ENCODE measurements around the gene EPHX1. TPM values are rescaled to one million over a fixed set of nuclear protein-coding genes. Genes with fewer than 3 reads are reported as not detected.
"Not testable (repeated sequence)": the region's sequence is repeated elsewhere in the genome, so short reads cannot be mapped to it uniquely, and the experiment has no call there.

The EPHX1 gene
- total RNA-seq, 1 experiment from 2014 or later: 4.6 TPM

DNA sequence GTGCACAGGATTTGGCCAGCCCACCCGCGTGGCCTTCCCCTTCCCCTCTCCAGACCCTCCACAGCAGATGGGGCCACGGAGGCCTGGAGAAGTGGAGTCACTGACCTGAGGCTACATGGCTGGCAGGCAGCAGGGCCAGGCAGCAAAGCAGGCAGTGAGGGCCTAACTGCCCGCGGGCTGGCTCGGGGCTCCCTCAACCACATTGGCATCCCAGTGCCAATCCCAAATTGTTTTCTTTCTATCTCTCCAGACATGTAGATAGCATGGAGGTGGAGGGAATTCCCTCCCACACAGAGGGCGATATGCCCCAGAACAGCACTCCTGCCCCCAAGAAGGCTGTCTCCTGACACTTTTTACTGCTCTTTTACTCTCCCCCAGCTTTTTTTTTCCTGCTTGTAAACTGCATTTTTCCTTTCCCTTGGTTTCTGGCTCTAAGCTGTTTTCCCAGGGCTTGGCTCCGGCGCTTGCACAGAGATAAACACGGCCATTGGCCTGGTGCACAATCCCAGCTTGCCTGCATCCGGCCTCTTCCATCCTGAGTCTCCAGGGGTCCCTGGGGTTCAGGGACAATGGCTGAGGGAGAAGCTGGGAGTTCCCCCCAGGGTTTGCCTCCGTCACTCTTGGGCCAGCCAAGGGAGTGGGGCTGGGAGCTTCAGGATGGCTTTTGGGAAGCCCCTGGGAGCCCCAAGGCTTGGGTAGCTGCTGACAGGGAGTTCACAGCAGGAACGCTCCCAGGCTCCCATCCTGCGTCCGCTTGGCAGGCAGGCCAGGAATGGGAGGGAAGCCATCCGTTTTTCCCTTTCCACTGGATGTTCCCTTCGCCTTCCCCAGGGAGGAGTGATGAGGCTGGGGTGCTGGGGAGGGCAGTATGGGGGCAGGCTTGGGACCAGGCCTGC, 7.0 kb downstream of the EPHX1 start:
- peak; percentile 30 for DNase-seq (ENCODE audit: low read depth)

GRCh38 chr1:225817611-225818061, 7.7 kb downstream of the EPHX1 start:
- DNase-seq (ENCODE audit: low read depth): peak; percentile 90

DNA sequence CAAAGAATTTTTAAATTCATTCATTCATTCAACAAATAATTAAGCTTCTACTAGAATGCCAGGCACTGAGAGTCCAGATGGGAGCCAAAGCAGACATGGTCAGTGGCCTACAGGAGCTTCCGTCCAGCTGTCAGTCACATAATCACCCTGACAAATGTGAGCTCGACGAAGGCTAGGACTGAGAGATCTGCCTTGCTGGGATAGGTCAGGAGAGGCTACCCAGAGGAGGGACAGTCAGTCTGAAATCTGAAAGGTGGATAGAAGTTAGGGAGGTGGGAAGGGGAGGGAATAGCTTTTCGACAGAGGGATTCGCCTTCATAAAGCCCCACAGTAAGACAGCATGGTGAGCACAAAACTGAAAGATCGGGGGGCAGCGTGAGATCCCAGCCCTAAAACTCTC, 8.3 kb downstream of the EPHX1 start:
- no peak for DNase-seq (ENCODE audit: low read depth)

- no peak for DNase-seq (ENCODE audit: low read depth)
These were observed 9.6 kb downstream of the EPHX1 start for GRCh38 chr1:225819346-225820192.

GRCh38 chr1:225820522-225821120, 10.7 kb downstream of the EPHX1 start:
- DNase-seq (ENCODE audit: low read depth): no peak

DNA sequence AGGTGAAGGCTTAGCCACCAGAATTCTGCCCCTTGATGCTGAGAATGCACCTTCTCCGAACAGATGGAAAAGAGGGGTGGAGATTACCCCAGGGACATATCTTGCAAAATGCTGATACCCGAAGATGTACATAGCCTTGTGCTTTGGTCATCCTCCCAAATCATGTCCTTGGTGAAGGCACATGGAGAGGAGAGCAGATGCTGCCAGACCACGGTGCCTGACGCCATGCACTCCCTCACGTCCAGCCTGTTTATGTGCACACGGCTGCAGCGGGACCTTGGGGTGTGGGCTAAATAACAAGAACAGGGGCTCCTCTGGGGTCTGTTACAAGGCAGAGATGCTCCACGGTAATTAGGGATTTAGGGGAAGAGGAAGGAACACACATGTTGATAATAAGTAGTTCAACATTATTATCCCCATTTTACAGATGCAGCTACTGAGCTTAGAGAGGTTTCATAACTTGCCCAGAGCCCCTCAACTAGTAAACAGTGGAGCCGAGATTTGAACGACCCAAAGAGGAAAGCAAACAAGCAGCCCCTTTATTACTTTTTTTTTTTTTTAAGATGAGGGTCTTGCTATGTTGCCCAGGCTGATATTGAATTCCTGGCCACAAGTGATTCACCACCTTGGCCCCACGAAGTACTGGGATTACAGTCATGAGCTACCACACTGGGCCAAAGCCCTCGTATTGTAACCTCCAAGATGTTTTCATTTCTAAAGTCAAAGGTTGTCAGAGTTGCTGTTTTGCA, 12.9 kb downstream of the EPHX1 start:
- no peak for DNase-seq (ENCODE audit: low read depth)

GRCh38 chr1:225823811-225824261, 13.9 kb downstream of the EPHX1 start:
- DNase-seq (ENCODE audit: low read depth): no peak

GRCh38 chr1:225824533-225824941, 14.6 kb downstream of the EPHX1 start:
- DNase-seq (ENCODE audit: low read depth): no peak

DNA sequence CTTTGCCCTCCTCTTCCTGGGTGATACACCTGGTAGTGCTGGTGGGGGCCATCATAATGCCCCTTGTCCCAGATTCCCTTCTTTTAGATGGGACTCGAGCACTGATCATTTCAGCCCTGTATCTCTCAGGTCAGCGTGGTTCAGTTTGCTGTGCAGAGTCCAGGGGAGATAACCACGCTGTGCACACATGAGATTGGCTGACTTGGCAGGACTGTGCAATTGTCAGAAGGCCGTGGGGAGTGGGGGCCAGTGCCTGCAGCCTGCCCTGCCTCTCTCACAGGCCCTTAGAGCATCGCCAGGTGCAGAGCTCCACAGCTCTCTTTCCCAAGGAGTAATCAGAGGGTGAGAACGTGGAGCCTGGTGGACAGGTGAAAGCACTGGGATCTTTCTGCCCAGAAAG, 15.2 kb downstream of the EPHX1 start:
- DNase-seq (ENCODE audit: low read depth): no peak

- no peak for DNase-seq (ENCODE audit: low read depth)
These were observed 15.7 kb downstream of the EPHX1 start for GRCh38 chr1:225825607-225826007.

DNA sequence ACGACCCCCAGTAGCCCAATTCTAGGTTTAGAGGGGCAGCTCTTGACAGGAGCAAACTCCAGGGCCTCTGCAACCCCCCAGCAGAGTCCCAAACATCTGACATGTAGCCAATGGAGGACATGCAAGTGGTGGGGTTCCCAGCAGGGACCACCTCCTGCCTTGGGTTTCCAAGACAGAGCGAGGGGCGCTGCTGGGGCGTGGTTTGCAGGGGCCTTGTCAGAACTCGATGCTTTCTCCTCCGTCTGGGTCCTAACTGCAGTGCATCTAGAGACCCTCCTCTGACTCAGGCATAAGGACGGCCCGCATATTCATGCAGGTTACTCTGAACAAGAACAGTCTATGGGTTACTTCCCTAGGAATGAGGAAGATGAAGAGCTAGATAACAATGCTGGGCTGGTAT, 17.2 kb downstream of the EPHX1 start:
- DNase-seq (ENCODE audit: low read depth): no peak

- DNase-seq (ENCODE audit: low read depth): no peak
These were observed 18.9 kb downstream of the EPHX1 start for GRCh38 chr1:225828706-225829345.

DNA sequence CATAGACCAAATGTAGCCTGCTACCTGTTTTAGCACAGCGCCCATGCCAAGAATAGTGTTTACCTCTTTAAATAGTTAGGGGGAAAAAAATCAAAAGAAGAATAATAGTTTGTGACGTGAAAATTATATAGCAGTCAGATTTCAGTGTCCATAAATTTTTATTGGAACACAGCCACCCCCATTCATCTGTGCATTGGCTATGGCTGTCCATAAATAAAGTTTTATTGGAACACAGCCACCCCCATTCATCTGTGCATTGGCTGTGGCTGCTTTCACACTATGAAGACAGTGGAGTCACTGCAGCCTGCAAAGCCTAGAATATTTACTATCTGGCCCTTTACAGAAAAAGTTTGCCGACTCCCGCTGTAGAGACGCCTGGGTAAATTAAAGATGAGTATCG, 20.9 kb downstream of the EPHX1 start:
- DNase-seq (ENCODE audit: low read depth): no peak

DNA sequence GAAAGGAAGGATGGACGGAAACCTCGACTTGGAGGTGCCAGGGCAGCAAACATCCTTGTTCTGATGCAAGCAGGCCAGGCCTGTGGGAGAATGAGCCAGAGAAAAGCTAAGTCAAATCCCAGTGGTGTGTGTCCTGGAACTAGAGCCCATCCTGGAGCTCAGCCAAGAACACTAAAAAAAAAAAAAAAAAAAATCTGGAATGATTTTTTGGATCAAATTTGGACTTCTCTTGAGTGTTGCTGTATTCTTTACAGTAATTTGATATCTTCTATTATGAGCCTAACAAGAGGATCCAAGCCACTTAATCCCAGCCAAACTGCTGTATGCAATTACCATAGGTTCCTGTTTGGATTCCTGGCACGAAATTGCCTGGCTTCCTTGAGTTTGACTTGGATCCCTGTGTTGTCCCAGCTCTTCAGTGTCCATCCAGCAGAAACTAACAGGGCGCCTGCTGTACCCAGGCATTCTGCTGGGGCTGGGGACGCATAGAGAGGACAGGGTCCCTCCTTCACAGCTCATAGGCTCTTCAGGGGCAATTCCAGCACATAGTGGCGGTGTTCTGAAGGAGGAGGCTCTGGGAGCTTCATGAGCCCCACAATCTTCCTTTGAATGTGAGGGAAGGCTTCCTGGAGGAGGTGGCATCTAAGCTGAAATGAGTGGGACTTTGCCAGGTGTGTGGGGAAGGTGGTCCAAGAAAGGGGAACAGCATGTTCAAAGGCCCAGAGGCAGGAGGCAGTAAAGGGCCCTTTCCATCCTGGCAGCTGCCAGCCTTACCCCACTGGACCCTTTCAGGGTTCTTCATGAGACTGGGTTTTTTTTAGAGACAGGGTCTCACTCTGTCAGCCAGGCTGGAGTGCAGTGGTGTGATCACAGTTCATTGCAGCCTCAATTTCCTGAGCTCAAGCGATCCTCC, 24.7 kb downstream of the EPHX1 start:
- DNase-seq (ENCODE audit: low read depth): no peak

GRCh38 chr1:225835856-225836255, 25.9 kb downstream of the EPHX1 start:
- DNase-seq (ENCODE audit: low read depth): no peak

GRCh38 chr1:225836296-225836695, 26.4 kb downstream of the EPHX1 start:
- DNase-seq (ENCODE audit: low read depth): not testable (repeated sequence)

DNA sequence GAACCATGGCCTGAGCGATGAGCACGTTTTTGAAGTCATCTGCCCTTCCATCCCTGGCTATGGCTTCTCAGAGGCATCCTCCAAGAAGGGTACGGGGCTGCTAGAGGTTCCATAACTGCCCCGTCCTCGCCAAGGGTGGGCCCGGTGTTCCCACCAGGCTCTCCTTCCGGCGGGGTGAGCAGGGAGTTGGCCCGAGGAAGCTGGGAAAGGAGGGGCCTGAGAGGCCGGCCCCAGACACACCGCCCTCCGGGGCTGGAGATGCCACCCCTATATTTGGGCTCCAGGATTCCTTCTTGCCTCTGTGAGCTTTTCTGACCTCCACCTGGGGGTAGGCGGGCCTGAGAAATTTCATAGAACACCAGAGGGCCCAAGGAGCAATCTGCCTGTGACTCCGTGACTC, 28.9 kb downstream of the EPHX1 start:
- DNase-seq (ENCODE audit: low read depth): no peak

DNA sequence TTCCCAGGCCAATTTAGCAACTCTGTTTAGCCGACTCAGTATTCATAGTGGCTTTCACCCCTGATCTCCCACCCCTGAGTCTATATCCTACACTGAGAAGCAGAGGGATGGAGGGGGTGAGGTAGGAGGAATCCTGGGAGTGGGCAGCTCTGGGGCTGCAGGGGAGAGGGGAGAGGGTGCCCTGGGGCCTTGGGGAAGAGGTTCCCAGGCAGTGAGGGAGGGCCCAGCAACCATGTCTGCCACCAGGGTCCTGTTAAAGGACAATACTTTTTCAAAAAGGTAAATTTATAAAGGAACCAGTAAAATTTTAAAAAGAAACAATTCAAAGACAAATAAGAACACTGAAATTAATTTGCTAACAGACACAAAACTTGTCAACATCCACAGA, 30.3 kb downstream of the EPHX1 start:
- DNase-seq (ENCODE audit: low read depth): no peak

- no peak for DNase-seq (ENCODE audit: low read depth)
These were observed 30.8 kb downstream of the EPHX1 start for GRCh38 chr1:225840713-225841112.

- no peak for DNase-seq (ENCODE audit: low read depth)
These were observed 32.1 kb downstream of the EPHX1 start for GRCh38 chr1:225842074-225842473.
